NCI-H526 (cell line): ENCODE data around the gene KICS2.
"Not testable (repeated sequence)": the region's sequence is repeated elsewhere in the genome, so short reads cannot be mapped to it uniquely, and the experiment has no call there.

Experiments used
- DNase-seq, 2 experiments: peaks; one replicate each; lab custom pipeline; 2025; lab: John Stamatoyannopoulos, UW

KICS2 gene

GRCh38 chr12:64216239-64216638, 5.9 kb downstream of the KICS2 start:
- DNase-seq = no peak

- peak in 1 of 2 experiments; percentile 3 for DNase-seq
Observed at GRCh38 chr12:64212119-64212746, 9.9 kb downstream of the KICS2 start.

GRCh38 chr12:64207453-64207852, 14.6 kb downstream of the KICS2 start:
- DNase-seq = no peak

GRCh38 chr12:64205542-64205941, 16.6 kb downstream of the KICS2 start:
- DNase-seq = no peak

- DNase-seq = no peak
Observed at GRCh38 chr12:64203775-64204174, 18.3 kb downstream of the KICS2 start.

- no peak for DNase-seq
Observed at GRCh38 chr12:64203036-64203435, 19.1 kb downstream of the KICS2 start.

- not testable (repeated sequence) for DNase-seq
Observed at GRCh38 chr12:64195841-64196240, 26.3 kb downstream of the KICS2 start.

- no peak for DNase-seq
Observed at GRCh38 chr12:64194333-64195149, 27.6 kb downstream of the KICS2 start.

- DNase-seq = no peak
Observed at GRCh38 chr12:64193931-64194330, 28.2 kb downstream of the KICS2 start.

- no peak for DNase-seq
Observed at GRCh38 chr12:64192644-64193444, 29.3 kb downstream of the KICS2 start.

- DNase-seq = no peak
Observed at GRCh38 chr12:64190140-64190539, 32.0 kb downstream of the KICS2 start.

- DNase-seq = no peak
Observed at GRCh38 chr12:64189530-64189929, 32.6 kb downstream of the KICS2 start.

- DNase-seq = no peak
Observed at GRCh38 chr12:64187794-64188193, 34.3 kb downstream of the KICS2 start.

- no peak for DNase-seq
Observed at GRCh38 chr12:64187370-64187769, 34.7 kb downstream of the KICS2 start.

GRCh38 chr12:64186789-64187188, 35.3 kb downstream of the KICS2 start:
- DNase-seq = no peak

GRCh38 chr12:64184216-64184615, 37.9 kb downstream of the KICS2 start:
- DNase-seq = no peak

GRCh38 chr12:64181430-64182291, 40.4 kb downstream of the KICS2 start:
- DNase-seq = peak; percentile 35 to 70

GRCh38 chr12:64180951-64181350, 41.1 kb downstream of the KICS2 start:
- DNase-seq = no peak

- no peak for DNase-seq
Observed at GRCh38 chr12:64178122-64178521, 44.0 kb downstream of the KICS2 start.

GRCh38 chr12:64177001-64177400, 45.1 kb downstream of the KICS2 start:
- DNase-seq = no peak

- no peak for DNase-seq
Observed at GRCh38 chr12:64175254-64175945, 46.7 kb downstream of the KICS2 start.
